ENCODE measurements around the gene ZNF217.
"Not testable (repeated sequence)": the region's sequence is repeated elsewhere in the genome, so short reads cannot be mapped to it uniquely, and the experiment has no call there.

ZNF217 gene

GRCh38 chr20:53523615-53524014 lies 70.0 kb downstream of the ZNF217 start:
- not testable (repeated sequence) for DNase-seq

GRCh38 chr20:53522696-53523095 lies 70.9 kb downstream of the ZNF217 start:
- DNase-seq = no peak

GRCh38 chr20:53522026-53522425 lies 71.6 kb downstream of the ZNF217 start:
- DNase-seq = no peak

GRCh38 chr20:53521421-53521820 lies 72.2 kb downstream of the ZNF217 start:
- DNase-seq = not testable (repeated sequence)

DNA sequence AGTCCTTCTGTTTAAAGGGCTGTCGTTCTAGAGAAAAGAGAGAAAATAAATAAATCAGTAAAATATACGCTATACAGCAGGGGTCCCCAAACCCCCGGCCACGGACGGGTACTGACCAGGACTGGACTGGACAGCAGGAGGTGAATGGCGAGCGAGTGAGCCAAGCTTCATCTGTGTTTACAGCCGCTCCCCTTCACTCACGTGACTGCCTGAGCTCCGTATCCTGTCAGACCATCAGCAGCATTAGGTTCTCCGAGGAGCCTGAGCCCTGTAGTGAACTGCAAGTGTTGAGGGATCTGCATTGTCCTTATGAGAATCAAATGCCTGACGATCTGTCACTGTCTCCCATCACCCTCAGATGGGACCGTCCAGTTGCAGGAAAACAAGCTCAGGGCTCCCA lies 76.5 kb downstream of the ZNF217 start:
- no peak for DNase-seq

All from islet precursor cell (in vitro differentiated cells).